SK-N-SH (cell line): ENCODE data around the gene RELN. TPM values are rescaled to one million over a fixed set of nuclear protein-coding genes. Genes with fewer than 3 reads are reported as not detected.
A peak's percentile ranks its signal among the peaks of the same experiment; 100 is the strongest.

Source experiments
- CTCF ChIA-PET: fragments of 300-600, 350-600 bp; formaldehyde crosslinking; extraction: SDS; loops from one replicate; lab custom pipeline; 2021; lab: Yijun Ruan, JAX
- POLR2A ChIA-PET: fragments of 350-600 bp; sonication (Branson Sonifier 250); formaldehyde crosslinking; extraction: SDS; loops from one replicate; lab custom pipeline; 2020; ENCODE audit warnings: antibody characterized with exemption, inconsistent platforms; lab: Yijun Ruan, JAX
- DNase-seq: peaks from one replicate; pipeline ENCODE4 v3.0.0; 2012
- H2AFZ ChIP-seq: fragments of 200-600 bp; sonication (generic); 2 replicates; pipeline ENCODE4 v1.8.1; 2016; ENCODE audit warnings: antibody characterized with exemption, mild to moderate bottlenecking, low read depth
- H3F3A ChIP-seq: fragments of 200-600 bp; sonication (generic); replicated peaks from 2 replicates; pipeline ENCODE3; 2016; ENCODE audit warnings: antibody characterized with exemption, mild to moderate bottlenecking; ENCODE audit not compliant: insufficient read depth
- H3K27ac ChIP-seq, 2 experiments: fragments of 200-500 bp in 1 of 2; fragments of 200-600 bp in 1 of 2; sonication (Bioruptor generic) in 1 of 2; sonication (generic), shearing (Covaris generic) in 1 of 2; 2 replicates each; pipeline versions ENCODE4 v1.5.1 to v1.6.1; 2014 to 2016; ENCODE audit warnings: low read depth in 2 of 2, inconsistent platforms in 1 of 2, low read length in 1 of 2, mild to moderate bottlenecking in 1 of 2, mixed read lengths in 1 of 2
- H3K27me3 ChIP-seq: fragments of 200-600 bp; sonication (generic), shearing (Covaris generic); 2 replicates; pipeline ENCODE4 v1.6.1; 2016; ENCODE audit warnings: mixed run types; ENCODE audit not compliant: insufficient read depth
- H3K36me3 ChIP-seq, 2 experiments: fragments of 200-500 bp in 1 of 2; fragments of 200-600 bp in 1 of 2; sonication (Bioruptor generic) in 1 of 2; sonication (generic) in 1 of 2; replicated peaks in 1 of 2; 2 replicates each; pipeline versions ENCODE3 to v1.5.1; 2014 to 2016; ENCODE audit warnings: low read length in 1 of 2, mild to moderate bottlenecking in 1 of 2; ENCODE audit not compliant: insufficient read depth in 2 of 2, control insufficient read depth in 1 of 2
- H3K4me1 ChIP-seq, 2 experiments: fragments of 200-500 bp in 1 of 2; fragments of 200-600 bp in 1 of 2; sonication (Bioruptor generic) in 1 of 2; sonication (generic), shearing (Covaris generic) in 1 of 2; 2 replicates each; pipeline versions ENCODE4 v1.5.1 to v1.6.1; 2014 to 2016; ENCODE audit warnings: low read depth in 1 of 2, low read length in 1 of 2, mixed run types in 1 of 2; ENCODE audit not compliant: insufficient read depth in 2 of 2, control insufficient read depth in 1 of 2
- H3K4me2 ChIP-seq: fragments of 200-600 bp; sonication (generic), shearing (Covaris generic); 2 replicates; pipeline ENCODE4 v1.6.1; 2017; ENCODE audit warnings: mixed run types
- H3K4me3 ChIP-seq, 2 experiments: fragments of 200-500 bp in 1 of 2; fragments of 200-600 bp in 1 of 2; sonication (Bioruptor generic) in 1 of 2; sonication (generic), shearing (Covaris generic) in 1 of 2; 2 replicates each; pipeline versions ENCODE4 v1.5.1 to v1.8.1; 2014 to 2016; ENCODE audit warnings: low read depth in 2 of 2, inconsistent platforms in 1 of 2, low read length in 1 of 2, mild to moderate bottlenecking in 1 of 2, mixed read lengths in 1 of 2, moderate library complexity in 1 of 2
- H3K79me2 ChIP-seq: fragments of 200-600 bp; sonication (generic); 2 replicates; pipeline ENCODE4 v1.8.1; 2017; ENCODE audit warnings: mild to moderate bottlenecking; ENCODE audit not compliant: insufficient read depth
- H3K9ac ChIP-seq: fragments of 200-600 bp; sonication (generic); 2 replicates; pipeline ENCODE4 v1.6.1; 2017; ENCODE audit warnings: mixed run types
- H3K9me2 ChIP-seq: fragments of 200-600 bp; sonication (generic); 2 replicates; pipeline ENCODE4 v1.6.1; 2017; ENCODE audit warnings: mixed run types
- H3K9me3 ChIP-seq: fragments of 200-600 bp; sonication (generic); 2 replicates; pipeline ENCODE4 v1.6.1; 2017; ENCODE audit warnings: mixed run types, mild to moderate bottlenecking, moderate library complexity
- H4K20me1 ChIP-seq: fragments of 200-600 bp; sonication (generic); 2 replicates; pipeline ENCODE4 v1.6.1; 2017; ENCODE audit warnings: mild to moderate bottlenecking, mixed run types; ENCODE audit not compliant: insufficient read depth
- CHD2 ChIP-seq: fragments of 150-350 bp; IDR thresholded peaks from 2 replicates; pipeline ENCODE4 v1.6.1; 2018; ENCODE audit warnings: low read length; ENCODE audit not compliant: partially characterized antibody
- EP300 ChIP-seq, 2 experiments: IDR thresholded peaks; 2 replicates each; pipeline versions ENCODE4 v1.4.0 to v1.6.1; 2012; ENCODE audit warnings: borderline replicate concordance in 1 of 2, low read depth in 1 of 2, low read length in 1 of 2
- FOXJ3 ChIP-seq: sonication (generic); formaldehyde crosslinking; IDR thresholded peaks from 2 replicates; pipeline ENCODE4 v1.5.1; 2020; ENCODE audit warnings: mild to moderate bottlenecking, missing genetic modification reagents
- FOXM1 ChIP-seq: IDR thresholded peaks from 2 replicates; pipeline ENCODE4 v1.4.0; 2012; ENCODE audit warnings: low read depth, mild to moderate bottlenecking
- GABPA ChIP-seq: IDR thresholded peaks from 2 replicates; pipeline ENCODE4 v1.4.0; 2012; ENCODE audit warnings: low read depth, mild to moderate bottlenecking
- GATA2 ChIP-seq: sonication (generic); formaldehyde crosslinking; IDR thresholded peaks from 2 replicates; pipeline ENCODE4 v1.5.0; 2020; ENCODE audit warnings: mild to moderate bottlenecking, missing genetic modification reagents
- POLR2AphosphoS5 ChIP-seq: IDR thresholded peaks from 2 replicates; pipeline ENCODE4 v1.6.1; 2012; ENCODE audit warnings: low read depth, low read length
- RCOR1 ChIP-seq: fragments of 150-350 bp; IDR thresholded peaks from 2 replicates; pipeline ENCODE4 v1.6.1; 2017; ENCODE audit warnings: antibody characterized with exemption, low read length
- RFX5 ChIP-seq: IDR thresholded peaks from 2 replicates; pipeline ENCODE4 v1.6.1; 2012; ENCODE audit warnings: mild to moderate bottlenecking, improper control_type of control experiment, low read length
- RXRA ChIP-seq: IDR thresholded peaks from 2 replicates; pipeline ENCODE4 v1.4.0; 2012; ENCODE audit warnings: low read depth, mild to moderate bottlenecking, borderline replicate concordance
- SMC3 ChIP-seq: IDR thresholded peaks from 2 replicates; pipeline ENCODE4 v1.6.1; 2012; ENCODE audit warnings: low read depth, low read length, improper control_type of control experiment
- TAF1 ChIP-seq: IDR thresholded peaks from 2 replicates; pipeline ENCODE4 v1.6.1; 2012; ENCODE audit warnings: low read depth, mild to moderate bottlenecking, low read length, moderate library complexity, borderline replicate concordance
- WGBS: methylation state at CpG from one replicate; pipeline ENCODE4 v1.1.6; 2017; ENCODE audit warnings: low lambda C conversion rate; 5-methylcytosine and 5-hydroxymethylcytosine counted together
- polyA plus RNA-seq, 3 experiments: library from polyadenylated mRNA; depleted of rRNA; stranded (reverse); fragments of >200 nt; gene quantifications; 2 replicates each; pipeline ENCODE4 v1.2.3, GENCODE V29; 2012
- TF ChIP-seq, protein P1 (sequence below): fragments of 150-350 bp; IDR thresholded peaks from 2 replicates; pipeline ENCODE4 v1.6.1; 2016; ENCODE audit warnings: mild to moderate bottlenecking, low read depth, low read length
- TF ChIP-seq, protein P2 (sequence below): IDR thresholded peaks from 2 replicates; pipeline ENCODE4 v1.4.0; 2012; ENCODE audit warnings: low read depth, borderline replicate concordance
- TF ChIP-seq, protein P3 (sequence below): IDR thresholded peaks from 2 replicates; pipeline ENCODE4 v1.4.0; 2012; ENCODE audit warnings: low read depth
- TF ChIP-seq, protein P4 (sequence below): IDR thresholded peaks from 2 replicates; pipeline ENCODE4 v1.6.1; 2012; ENCODE audit warnings: mild to moderate bottlenecking, low read depth, low read length, moderate library complexity

Gene RELN
- polyA plus RNA-seq, 1 of the 3 experiments (the other 2 are of a cell fraction), result 0.02 TPM

DNA sequence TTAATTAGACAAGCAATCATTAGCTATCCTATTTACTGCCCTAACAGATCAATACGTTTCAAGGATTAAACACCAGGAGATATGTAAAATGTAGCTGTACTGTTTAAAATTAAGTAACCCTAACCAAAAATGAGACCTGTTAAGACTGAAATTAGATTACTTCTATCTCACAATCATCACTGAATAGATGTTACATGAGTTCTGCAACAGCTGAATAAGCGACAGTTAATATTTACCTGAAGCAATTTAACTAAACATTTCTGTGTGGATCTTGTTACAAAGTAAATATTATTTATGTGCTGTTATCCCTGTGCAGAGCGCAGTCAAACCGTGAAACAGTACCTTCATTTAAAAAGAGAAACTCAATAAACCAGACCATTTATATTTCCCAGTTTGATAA lies 122.5 kb downstream of the RELN start:
- TF ChIP-seq, protein P1, sequence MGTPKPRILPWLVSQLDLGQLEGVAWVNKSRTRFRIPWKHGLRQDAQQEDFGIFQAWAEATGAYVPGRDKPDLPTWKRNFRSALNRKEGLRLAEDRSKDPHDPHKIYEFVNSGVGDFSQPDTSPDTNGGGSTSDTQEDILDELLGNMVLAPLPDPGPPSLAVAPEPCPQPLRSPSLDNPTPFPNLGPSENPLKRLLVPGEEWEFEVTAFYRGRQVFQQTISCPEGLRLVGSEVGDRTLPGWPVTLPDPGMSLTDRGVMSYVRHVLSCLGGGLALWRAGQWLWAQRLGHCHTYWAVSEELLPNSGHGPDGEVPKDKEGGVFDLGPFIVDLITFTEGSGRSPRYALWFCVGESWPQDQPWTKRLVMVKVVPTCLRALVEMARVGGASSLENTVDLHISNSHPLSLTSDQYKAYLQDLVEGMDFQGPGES, result no peak
- TF ChIP-seq EP300 (IDR thresholded peaks at IDR 0.05; ENCODE audit: borderline replicate concordance in 1 of 2, low read depth in 1 of 2, low read length in 1 of 2), result peak in 1 of 2 experiments; percentile 20; a peak in 1 of 4 replicates
- TF ChIP-seq RCOR1, result 0 out of 2 replicates have a peak, but pooled peaks have one; percentile 40
- TF ChIP-seq GATA2 (CRISPR knock-in tag), result peak; percentile 72
- TF ChIP-seq FOXM1, result no peak
- no peak for TF ChIP-seq RXRA
- TF ChIP-seq FOXJ3 (CRISPR knock-in tag), result no peak
- Histone ChIP-seq H3K4me2 (no peak overlapping the region), H3K36me3 (no peaks in the 10 kb centered on the region)

DNA sequence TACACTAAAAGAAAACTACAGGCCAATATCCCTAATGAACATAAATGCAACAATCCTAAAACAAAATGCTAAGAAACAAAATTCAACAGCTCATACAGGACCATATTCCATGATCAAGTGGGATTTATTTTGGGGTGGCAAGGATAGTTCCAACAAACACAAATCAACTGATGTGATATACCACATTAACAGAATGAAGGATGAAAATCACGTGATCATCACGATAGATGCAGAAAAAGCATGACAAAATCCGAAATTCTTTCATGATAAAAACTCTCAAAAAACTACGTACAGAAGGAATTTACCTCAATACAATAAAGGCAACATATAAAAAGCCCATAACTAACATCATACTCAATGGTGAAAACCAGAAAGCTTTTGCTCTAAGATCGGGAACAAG lies 124.0 kb downstream of the RELN start:
- no peak for DNase-seq
- Histone ChIP-seq H3F3A (no peaks in the 10 kb centered on the region), H3K27ac (no peak overlapping the region), H3K4me1 (peaks cover 0 to 10% of the 10 kb centered on the region in 2 experiments; a peak in 1 of 4 replicates), H3K9me3 (no peaks in the 10 kb centered on the region), H4K20me1 (no peaks in the 10 kb centered on the region), H3K79me2 (no peaks in the 10 kb centered on the region), H3K4me2 (no peak overlapping the region), H3K27me3 (no peaks in the 10 kb centered on the region), H3K36me3 (no peaks in the 10 kb centered on the region), H3K9ac (no peak overlapping the region), H3K4me3 (no peak overlapping the region), H2AFZ (no peak overlapping the region), H3K9me2 (no peaks in the 10 kb centered on the region)
- WGBS, result 41% methylated on average over 5 of the region's 5 CpGs
- no peak for TF ChIP-seq RFX5
- TF ChIP-seq, protein P2, sequence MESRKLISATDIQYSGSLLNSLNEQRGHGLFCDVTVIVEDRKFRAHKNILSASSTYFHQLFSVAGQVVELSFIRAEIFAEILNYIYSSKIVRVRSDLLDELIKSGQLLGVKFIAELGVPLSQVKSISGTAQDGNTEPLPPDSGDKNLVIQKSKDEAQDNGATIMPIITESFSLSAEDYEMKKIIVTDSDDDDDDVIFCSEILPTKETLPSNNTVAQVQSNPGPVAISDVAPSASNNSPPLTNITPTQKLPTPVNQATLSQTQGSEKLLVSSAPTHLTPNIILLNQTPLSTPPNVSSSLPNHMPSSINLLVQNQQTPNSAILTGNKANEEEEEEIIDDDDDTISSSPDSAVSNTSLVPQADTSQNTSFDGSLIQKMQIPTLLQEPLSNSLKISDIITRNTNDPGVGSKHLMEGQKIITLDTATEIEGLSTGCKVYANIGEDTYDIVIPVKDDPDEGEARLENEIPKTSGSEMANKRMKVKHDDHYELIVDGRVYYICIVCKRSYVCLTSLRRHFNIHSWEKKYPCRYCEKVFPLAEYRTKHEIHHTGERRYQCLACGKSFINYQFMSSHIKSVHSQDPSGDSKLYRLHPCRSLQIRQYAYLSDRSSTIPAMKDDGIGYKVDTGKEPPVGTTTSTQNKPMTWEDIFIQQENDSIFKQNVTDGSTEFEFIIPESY, result no peak
- TF ChIP-seq POLR2AphosphoS5, result no peak
- no peak for TF ChIP-seq GABPA
- no peak for TF ChIP-seq TAF1
- no peak for TF ChIP-seq GATA2 (CRISPR knock-in tag)
- TF ChIP-seq SMC3, result no peak
- TF ChIP-seq CHD2, result no peak
- TF ChIP-seq, protein P3, sequence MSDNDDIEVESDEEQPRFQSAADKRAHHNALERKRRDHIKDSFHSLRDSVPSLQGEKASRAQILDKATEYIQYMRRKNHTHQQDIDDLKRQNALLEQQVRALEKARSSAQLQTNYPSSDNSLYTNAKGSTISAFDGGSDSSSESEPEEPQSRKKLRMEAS, result no peak
- TF ChIP-seq, protein P4, sequence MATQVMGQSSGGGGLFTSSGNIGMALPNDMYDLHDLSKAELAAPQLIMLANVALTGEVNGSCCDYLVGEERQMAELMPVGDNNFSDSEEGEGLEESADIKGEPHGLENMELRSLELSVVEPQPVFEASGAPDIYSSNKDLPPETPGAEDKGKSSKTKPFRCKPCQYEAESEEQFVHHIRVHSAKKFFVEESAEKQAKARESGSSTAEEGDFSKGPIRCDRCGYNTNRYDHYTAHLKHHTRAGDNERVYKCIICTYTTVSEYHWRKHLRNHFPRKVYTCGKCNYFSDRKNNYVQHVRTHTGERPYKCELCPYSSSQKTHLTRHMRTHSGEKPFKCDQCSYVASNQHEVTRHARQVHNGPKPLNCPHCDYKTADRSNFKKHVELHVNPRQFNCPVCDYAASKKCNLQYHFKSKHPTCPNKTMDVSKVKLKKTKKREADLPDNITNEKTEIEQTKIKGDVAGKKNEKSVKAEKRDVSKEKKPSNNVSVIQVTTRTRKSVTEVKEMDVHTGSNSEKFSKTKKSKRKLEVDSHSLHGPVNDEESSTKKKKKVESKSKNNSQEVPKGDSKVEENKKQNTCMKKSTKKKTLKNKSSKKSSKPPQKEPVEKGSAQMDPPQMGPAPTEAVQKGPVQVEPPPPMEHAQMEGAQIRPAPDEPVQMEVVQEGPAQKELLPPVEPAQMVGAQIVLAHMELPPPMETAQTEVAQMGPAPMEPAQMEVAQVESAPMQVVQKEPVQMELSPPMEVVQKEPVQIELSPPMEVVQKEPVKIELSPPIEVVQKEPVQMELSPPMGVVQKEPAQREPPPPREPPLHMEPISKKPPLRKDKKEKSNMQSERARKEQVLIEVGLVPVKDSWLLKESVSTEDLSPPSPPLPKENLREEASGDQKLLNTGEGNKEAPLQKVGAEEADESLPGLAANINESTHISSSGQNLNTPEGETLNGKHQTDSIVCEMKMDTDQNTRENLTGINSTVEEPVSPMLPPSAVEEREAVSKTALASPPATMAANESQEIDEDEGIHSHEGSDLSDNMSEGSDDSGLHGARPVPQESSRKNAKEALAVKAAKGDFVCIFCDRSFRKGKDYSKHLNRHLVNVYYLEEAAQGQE, result no peak
- no peak for TF ChIP-seq FOXJ3 (CRISPR knock-in tag)
- no peak for TF ChIP-seq FOXM1
- ChIA-PET POLR2A (no interaction called here), CTCF (interaction anchor here (0.9 kb wide), 2 partner anchors 193 to 320 kb away, joined by 3 read pairs; no protein-coding TSS in a partner anchor)

More for the DNA sequence above, 122.5 kb downstream of the RELN start:
- Histone ChIP-seq H3K27ac (no peak overlapping the region), H2AFZ (no peak overlapping the region), H3F3A (no peaks in the 10 kb centered on the region), H4K20me1 (no peaks in the 10 kb centered on the region), H3K4me3 (no peak overlapping the region), H3K9me3 (no peaks in the 10 kb centered on the region), H3K9me2 (no peaks in the 10 kb centered on the region), H3K79me2 (no peaks in the 10 kb centered on the region), H3K27me3 (no peaks in the 10 kb centered on the region), H3K4me1 (peaks cover 0 to 10% of the 10 kb centered on the region in 2 experiments; a peak in 1 of 4 replicates), H3K9ac (no peak overlapping the region)
- POLR2A ChIA-PET, result no interaction called here
- 35% methylated on average over 4 of the region's 4 CpGs for WGBS
- no peak for DNase-seq
- CTCF ChIA-PET, result interaction anchor here (1.2 to 1.6 kb wide), 3 partner anchors 8 to 293 kb away, joined by 3 to 5 read pairs (median 4); no protein-coding TSS in a partner anchor
